Ovary (tissue), 3 donors: ENCODE measurements around the gene PDE8A.

Experiments
- EP300 ChIP-seq: sonication (generic); formaldehyde crosslinking; IDR thresholded peaks from one replicate; pipeline ENCODE4 v1.6.1; 2017; ENCODE audit warnings: antibody characterized with exemption
- POLR2A ChIP-seq: fragments of 450-650 bp; IDR thresholded peaks from one replicate; pipeline ENCODE4 v1.6.1; 2017; ENCODE audit warnings: antibody characterized with exemption, mild to moderate bottlenecking, moderate library complexity
- TF ChIP-seq, protein P1 (sequence below), 3 donors: fragments of 450-650 bp in 2 of 3; fragments of 200-600 bp in 1 of 3; IDR thresholded peaks; one replicate each; pipeline versions ENCODE4 v1.5.1 to v1.8.0; 2016 to 2022; ENCODE audit warnings: antibody characterized with exemption in 3 of 3, mild to moderate bottlenecking in 1 of 3
- donor health status: DM: no; HTN: no; CAD: no.

DNA sequence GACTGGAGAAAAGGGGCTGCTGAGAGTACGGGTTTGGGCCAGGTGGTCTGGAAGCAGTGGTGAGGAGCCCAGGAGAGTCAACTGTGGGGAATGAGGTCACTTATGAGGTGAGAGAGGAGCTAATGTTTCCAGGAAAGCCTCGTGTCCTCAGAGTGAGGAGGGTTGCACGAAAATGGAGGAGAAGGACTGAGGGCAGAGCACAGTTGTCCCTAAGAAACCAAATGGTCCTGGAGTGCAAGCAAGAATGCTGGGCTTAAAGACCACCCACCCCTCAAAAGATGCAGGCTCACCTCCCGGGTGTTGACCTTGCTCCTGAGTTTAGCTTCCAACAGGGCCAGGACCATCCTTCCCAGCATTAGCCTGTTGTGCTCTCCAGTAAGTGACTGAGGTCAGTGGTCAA lies 133.2 kb downstream of the PDE8A start:
- TF ChIP-seq, protein P1, sequence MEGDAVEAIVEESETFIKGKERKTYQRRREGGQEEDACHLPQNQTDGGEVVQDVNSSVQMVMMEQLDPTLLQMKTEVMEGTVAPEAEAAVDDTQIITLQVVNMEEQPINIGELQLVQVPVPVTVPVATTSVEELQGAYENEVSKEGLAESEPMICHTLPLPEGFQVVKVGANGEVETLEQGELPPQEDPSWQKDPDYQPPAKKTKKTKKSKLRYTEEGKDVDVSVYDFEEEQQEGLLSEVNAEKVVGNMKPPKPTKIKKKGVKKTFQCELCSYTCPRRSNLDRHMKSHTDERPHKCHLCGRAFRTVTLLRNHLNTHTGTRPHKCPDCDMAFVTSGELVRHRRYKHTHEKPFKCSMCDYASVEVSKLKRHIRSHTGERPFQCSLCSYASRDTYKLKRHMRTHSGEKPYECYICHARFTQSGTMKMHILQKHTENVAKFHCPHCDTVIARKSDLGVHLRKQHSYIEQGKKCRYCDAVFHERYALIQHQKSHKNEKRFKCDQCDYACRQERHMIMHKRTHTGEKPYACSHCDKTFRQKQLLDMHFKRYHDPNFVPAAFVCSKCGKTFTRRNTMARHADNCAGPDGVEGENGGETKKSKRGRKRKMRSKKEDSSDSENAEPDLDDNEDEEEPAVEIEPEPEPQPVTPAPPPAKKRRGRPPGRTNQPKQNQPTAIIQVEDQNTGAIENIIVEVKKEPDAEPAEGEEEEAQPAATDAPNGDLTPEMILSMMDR (IDR thresholded peaks at IDR 0.05) = no peak
- TF ChIP-seq POLR2A (no peak), EP300 (no peak)
